SK-N-MC (cell line): ENCODE results near the gene TXNDC9.

Experiments
- EZH2 ChIP-seq: fragments of 200-600 bp; sonication (generic); IDR thresholded peaks from one replicate; pipeline ENCODE4 v1.6.1; 2017; ENCODE audit warnings: antibody characterized with exemption
- POLR2AphosphoS5 ChIP-seq: IDR thresholded peaks from 2 replicates; pipeline ENCODE4 v1.6.1; 2012; ENCODE audit warnings: mild to moderate bottlenecking, low read depth, low read length, borderline replicate concordance

DNA sequence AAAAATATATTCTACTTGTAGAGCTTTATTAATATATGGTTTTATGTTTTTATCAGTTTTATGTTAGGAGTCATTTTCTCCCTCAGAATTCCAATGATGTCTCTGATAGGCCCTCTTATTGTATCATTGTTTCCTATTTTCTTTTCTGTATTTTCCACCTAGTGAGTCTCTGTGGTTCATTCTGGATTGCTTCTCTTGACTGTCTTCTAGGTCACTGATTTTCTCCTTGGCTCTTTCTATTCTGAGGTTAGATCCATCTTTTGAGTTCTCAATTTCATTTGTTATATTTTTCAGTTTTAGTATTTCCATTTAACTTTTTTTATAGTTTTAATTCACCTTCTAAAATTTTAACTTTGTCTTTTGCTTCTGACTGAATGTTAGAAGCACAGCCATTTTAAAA is 38.6 kb upstream of the TXNDC9 start:
- TF ChIP-seq POLR2AphosphoS5, result no peak
- TF ChIP-seq EZH2, result no peak
